Stimulated activated CD8-positive, alpha-beta memory T cell treated with anti-CD3 and anti-CD28 coated beads, Interleukin-4, amount 100 ng/mL, for 24 hours (primary cell): Measurements from ENCODE around the gene ADRA2C.

Experiments used
- DNase-seq: peaks from one replicate; pipeline ENCODE4 v3.0.0-alpha.2; 2020; ENCODE audit warnings: low read depth

The ADRA2C gene

GRCh38 chr4:3733195-3733594 is 33.0 kb upstream of the ADRA2C start:
- no peak for DNase-seq

DNA sequence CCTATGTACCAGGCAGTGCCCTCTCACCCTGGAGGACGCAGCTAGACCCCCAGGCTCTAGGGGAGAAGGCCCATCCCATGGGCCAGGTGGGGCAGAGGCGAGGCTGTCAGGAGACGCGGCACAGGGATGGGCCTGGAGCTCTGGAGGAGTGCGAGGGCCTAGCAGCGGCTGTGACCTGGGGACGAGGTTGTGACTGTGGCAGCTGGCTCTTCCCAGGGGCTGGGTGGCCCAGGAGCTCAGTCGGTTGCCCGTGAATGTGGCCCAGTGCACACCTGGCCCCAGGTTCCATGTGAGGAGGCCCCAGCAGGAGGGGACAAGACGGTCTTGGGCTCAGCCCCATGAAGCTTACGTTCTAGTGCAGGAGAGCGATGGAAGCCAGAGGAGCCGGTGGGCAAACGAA is 31.0 kb upstream of the ADRA2C start:
- no peak for DNase-seq

DNA sequence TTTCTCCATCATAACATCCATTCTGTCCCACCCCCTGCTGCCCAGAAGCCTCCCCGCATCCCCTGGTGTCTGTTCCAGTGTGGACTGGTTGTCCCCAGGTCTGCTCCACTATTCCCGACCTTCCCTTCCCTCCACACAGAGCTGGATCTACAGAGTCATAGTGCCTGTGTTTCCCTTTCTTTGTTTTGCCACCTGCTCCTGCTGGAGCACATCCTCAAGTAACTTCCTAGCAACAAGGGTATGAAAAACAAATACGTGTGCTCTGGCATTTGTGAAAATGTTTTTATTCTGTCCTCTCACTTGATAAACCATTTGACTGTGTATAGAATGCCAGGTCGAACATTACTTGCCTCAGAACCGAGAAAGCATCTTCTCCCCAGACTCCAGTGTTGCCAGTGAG is 29.9 kb upstream of the ADRA2C start:
- no peak for DNase-seq

DNA sequence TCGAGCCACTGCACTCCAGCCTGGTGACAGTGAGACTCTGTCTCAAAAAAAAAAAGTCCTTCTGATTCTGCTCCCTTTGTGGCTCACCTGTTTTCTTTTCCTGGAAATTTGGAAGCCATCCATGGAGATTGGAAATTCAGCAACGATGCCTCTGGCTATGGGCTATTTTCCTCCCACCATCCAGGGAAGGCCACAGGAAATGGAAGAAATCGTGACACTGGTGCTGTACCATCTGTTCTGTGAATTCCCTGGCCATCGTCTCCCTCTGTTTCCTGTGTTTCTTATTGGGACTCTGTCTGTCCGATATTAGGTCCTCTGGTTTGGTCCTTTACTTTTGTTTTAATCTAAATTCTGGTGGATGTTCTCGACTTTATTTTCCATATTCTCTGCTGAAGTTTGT is 29.4 kb upstream of the ADRA2C start:
- no peak for DNase-seq

GRCh38 chr4:3739577-3739976 is 26.6 kb upstream of the ADRA2C start:
- DNase-seq, result no peak

- DNase-seq, result no peak
These were observed 25.9 kb upstream of the ADRA2C start for GRCh38 chr4:3740256-3740655.

DNA sequence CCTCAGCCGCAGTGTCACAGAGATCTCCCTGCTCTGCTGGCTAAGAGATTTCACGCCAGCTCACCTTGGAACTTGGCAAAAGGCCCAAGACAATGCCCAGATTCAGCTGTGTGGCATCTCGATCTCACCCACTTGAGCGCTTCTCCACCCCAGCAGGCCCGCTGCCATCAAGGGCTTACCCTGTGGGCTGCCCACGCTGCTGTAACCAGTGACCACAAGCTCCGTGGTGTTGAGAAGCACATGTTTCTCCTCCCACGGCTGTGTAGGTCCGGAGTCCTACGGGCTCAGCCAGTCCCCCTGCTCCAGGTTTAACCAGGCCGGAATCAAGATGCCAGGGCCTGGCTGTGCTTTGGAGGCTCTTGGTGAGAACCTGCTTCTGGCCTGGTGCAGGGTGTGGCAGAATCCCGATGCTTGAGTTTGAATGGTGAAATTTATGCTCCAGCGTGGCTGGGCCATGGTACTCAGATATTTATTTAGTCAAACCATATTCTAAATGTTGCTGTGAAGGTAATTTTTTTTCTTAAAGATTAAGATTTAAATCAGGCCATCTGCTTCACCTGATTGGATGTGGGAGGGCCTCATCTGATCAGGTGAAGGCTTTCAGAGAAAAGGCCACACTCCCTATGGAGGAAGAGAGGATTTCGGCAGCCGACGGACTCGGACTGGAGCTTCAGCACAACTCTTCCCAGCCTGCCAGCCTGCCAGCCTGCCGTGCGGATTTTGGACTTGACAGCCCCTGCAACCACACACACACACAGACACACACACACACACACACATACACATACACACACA is 24.8 kb upstream of the ADRA2C start:
- no peak for DNase-seq

DNA sequence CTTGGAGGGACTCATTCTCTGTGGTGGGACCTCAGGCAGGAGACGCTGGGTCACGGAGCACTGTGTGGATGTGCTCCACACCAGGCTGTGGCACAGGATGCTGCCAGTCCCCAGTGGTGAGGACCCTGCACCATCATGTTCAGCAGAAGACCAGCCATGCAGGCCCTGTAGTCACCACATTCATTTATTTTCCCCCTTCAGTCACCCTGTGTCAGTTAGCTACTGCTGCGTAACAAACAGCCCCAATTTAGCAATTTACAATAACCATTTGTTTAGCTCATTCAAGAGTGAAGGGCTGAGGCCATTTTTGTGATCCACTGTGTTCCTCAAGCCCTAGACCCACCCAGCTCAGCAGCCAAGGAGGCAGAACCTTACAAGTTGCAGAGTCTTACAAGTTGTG is 23.6 kb upstream of the ADRA2C start:
- DNase-seq, result no peak

- DNase-seq, result no peak
These were observed 22.0 kb upstream of the ADRA2C start for GRCh38 chr4:3744232-3744631.

GRCh38 chr4:3744901-3745300 is 21.3 kb upstream of the ADRA2C start:
- no peak for DNase-seq

DNA sequence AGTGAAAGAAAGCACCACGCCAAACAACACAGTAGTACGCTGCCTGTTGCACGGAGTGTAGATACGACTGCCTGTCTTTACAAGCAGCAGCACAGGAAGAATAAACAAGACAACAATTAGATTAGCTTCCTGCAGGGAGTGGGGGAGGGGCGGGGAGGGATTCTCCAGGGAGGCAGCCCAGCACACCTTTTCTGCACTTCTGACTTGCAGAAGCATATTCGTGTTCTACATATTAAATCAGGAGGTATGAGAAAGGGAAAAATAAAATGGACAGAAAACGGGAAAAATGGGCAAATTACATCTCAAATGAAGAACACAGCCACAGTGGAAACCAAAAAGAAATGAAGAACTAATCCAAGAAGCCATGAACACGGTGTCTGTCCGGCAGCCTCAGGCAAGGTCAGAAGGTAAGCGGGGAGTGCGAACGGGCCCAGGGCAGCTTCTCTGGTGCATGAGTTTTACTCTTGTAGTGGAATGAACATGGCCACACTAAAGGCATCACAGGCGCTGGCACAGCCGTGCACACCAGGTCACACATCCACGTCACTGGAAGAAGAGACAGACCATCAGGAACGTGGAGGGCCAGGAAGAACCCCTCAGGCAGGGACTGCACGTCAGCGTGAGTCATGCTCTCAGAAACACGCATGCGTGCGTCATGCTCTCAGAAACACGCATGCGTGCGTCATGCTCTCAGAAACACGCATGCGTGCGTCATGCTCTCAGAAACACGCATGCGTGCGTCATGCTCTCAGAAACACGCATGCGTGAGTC is 20.1 kb upstream of the ADRA2C start:
- no peak for DNase-seq

- DNase-seq, result no peak
These were observed 19.2 kb upstream of the ADRA2C start for GRCh38 chr4:3746701-3747580.

DNA sequence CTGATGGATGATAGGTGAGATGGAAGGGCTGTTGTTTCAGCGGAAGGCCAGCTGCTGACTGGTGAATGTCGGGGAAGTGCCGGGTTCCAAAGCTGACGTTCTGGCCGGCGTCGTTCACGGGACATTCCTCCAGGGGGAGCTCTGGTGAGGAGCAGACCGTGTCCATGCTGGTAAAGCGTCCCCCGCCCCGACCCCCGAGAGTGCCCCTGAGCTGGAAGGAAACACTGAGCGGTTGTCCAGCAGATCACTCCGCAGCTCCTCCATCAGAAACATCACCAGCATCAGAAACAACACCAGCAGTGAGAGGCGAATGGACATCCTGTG is 18.6 kb upstream of the ADRA2C start:
- DNase-seq, result peak; percentile 5

GRCh38 chr4:3748136-3748898 is 17.9 kb upstream of the ADRA2C start:
- no peak for DNase-seq

GRCh38 chr4:3749081-3749480 is 17.1 kb upstream of the ADRA2C start:
- DNase-seq, result no peak

GRCh38 chr4:3750334-3750733 is 15.9 kb upstream of the ADRA2C start:
- DNase-seq, result no peak

- DNase-seq, result no peak
These were observed 14.2 kb upstream of the ADRA2C start for GRCh38 chr4:3752022-3752421.

DNA sequence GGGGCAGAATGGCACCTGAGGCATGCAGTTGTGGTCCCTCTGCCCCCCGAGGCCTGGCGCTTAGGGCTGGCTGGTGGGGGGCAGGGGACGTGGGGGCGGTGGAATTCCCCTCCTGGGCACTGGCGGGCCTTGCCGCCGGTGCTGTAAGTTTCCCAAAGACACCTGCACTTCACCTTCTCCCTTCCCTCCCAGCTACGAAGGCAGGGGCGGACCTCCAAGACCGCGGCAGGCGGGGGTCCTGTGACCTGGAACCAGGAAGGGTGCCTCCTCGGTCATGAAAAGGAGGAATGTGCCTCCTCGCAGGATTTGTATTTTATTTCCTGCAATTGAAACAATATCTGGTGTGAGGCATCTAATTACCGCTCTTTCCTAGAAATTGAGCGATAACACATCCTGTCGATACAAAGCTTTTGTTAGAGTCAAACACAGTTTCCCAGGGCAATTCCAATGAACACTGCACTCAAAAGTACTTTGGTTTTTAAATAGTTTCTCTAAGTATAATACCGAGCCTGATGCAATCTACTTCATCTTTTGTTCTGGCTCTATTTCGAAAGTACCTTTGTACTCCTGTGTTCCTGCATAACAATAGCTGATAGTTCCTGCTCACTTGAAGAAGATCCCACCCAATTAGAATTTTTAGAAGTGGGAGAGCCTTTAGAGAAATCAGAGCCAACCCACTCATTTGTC is 12.3 kb upstream of the ADRA2C start:
- DNase-seq, result no peak

DNA sequence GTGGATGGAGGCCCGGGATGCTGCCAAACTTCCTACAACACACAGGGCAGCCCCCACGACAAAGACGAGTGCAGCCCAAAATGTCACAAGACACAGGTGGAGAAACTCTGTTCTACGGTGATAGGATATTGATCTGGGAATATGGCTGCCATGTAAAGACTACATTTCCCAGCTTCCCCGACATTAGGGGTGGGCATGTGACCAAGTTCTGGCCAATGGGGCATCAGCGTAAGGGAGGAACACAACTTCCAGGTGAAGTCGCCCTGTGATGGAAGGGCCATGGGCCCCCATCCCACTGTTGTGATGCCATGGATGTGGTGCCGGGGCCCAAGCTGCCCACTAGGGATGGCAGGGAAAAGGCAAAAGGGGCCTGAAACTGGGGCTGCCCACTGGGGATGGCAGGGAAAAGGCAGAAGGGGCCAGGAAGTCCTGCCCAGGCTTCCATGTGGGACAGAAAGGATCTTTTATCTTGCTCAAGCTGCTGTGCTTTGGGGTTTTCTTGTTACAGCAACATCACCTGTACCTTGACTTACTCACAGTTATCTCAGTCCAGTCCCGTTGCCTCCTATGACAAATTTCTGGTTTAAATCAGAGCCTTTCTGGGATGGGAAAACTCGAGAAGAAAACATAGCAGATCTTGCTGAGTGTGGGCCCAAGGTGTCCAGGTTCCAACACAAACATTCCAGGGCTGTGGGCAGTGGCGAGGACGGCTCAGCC is 9.7 kb upstream of the ADRA2C start:
- DNase-seq, result no peak

- no peak for DNase-seq
These were observed 6.9 kb upstream of the ADRA2C start for GRCh38 chr4:3759236-3759635.

GRCh38 chr4:3760346-3760745 is 5.8 kb upstream of the ADRA2C start:
- no peak for DNase-seq
